ENCODE data around the gene LYAR.

LYAR gene

GRCh38 chr4:4226606-4227438, 63.1 kb downstream of the LYAR start, which contains the start of gene OTOP1:
Gene OTOP1, minus strand, starts transcription at chr4:4226929. Its CDS starts 65 bp downstream, at chr4:4226864.
- H3K27ac Mint-ChIP-seq, result no peak within 1 kb of the TSS
- H3K27me3 Mint-ChIP-seq (ENCODE audit: low read depth), result peaks cover 94% of the 10 kb centered on the region
- TF ChIP-seq, protein P1, sequence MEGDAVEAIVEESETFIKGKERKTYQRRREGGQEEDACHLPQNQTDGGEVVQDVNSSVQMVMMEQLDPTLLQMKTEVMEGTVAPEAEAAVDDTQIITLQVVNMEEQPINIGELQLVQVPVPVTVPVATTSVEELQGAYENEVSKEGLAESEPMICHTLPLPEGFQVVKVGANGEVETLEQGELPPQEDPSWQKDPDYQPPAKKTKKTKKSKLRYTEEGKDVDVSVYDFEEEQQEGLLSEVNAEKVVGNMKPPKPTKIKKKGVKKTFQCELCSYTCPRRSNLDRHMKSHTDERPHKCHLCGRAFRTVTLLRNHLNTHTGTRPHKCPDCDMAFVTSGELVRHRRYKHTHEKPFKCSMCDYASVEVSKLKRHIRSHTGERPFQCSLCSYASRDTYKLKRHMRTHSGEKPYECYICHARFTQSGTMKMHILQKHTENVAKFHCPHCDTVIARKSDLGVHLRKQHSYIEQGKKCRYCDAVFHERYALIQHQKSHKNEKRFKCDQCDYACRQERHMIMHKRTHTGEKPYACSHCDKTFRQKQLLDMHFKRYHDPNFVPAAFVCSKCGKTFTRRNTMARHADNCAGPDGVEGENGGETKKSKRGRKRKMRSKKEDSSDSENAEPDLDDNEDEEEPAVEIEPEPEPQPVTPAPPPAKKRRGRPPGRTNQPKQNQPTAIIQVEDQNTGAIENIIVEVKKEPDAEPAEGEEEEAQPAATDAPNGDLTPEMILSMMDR (IDR thresholded peaks at IDR 0.05; ENCODE audit: unreplicated experiment in 3 of 3), result no peak
- H3K36me3 Mint-ChIP-seq (ENCODE audit: low read depth), result no peaks in the 10 kb centered on the region
- H3K4me1 Mint-ChIP-seq, result no peaks in the 10 kb centered on the region
- H3K4me3 Mint-ChIP-seq, result peak within 1 kb of the TSS in 1 of 3 experiments; percentile 62
- peaks cover 19% of the 10 kb centered on the region for H3K9me3 Mint-ChIP-seq

- peaks cover 97% of the 10 kb centered on the region for H3K27me3 Mint-ChIP-seq (ENCODE audit: low read depth)
- no peaks in the 10 kb centered on the region for H3K36me3 Mint-ChIP-seq (ENCODE audit: low read depth)
- peaks cover 18% of the 10 kb centered on the region for H3K9me3 Mint-ChIP-seq
- TF ChIP-seq, protein P1 (IDR thresholded peaks at IDR 0.05; ENCODE audit: unreplicated experiment in 3 of 3), result no peak
- H3K4me3 Mint-ChIP-seq, result peak overlapping the region in 1 of 3 experiments; percentile 47
- no peak overlapping the region for H3K27ac Mint-ChIP-seq
- no peaks in the 10 kb centered on the region for H3K4me1 Mint-ChIP-seq
Measured at GRCh38 chr4:4225915-4226605, 63.9 kb downstream of the LYAR start.
